Stomach (tissue), 4 donors: Measurements from ENCODE around the gene TMEM219.

Source experiments
- CTCF ChIP-seq, 7 experiments: fragments of 450-650 bp in 4 of 7; fragments of 200-600 bp in 3 of 7; sonication (generic) in 3 of 7; IDR thresholded peaks; one replicate each; pipeline ENCODE4 v1.5.1; 2016 to 2019; ENCODE audit warnings: antibody characterized with exemption in 7 of 7, control low read depth in 2 of 7, mild to moderate bottlenecking in 1 of 7
- EP300 ChIP-seq: sonication (generic); formaldehyde crosslinking; IDR thresholded peaks from one replicate; pipeline ENCODE4 v1.6.1; 2017; ENCODE audit warnings: antibody characterized with exemption
- POLR2A ChIP-seq, 4 donors: fragments of 450-650 bp; IDR thresholded peaks; one replicate each; pipeline ENCODE4 v1.6.1; 2016; ENCODE audit warnings: antibody characterized with exemption in 4 of 4, control low read depth in 2 of 4, mild to moderate bottlenecking in 1 of 4, moderate library complexity in 1 of 4
- POLR2AphosphoS5 ChIP-seq, 3 donors: sonication (generic); formaldehyde crosslinking; IDR thresholded peaks; one replicate each; pipeline ENCODE4 v1.6.1; 2016; ENCODE audit warnings: antibody characterized with exemption in 3 of 3

- TF ChIP-seq CTCF (IDR thresholded peaks at IDR 0.05), result no peak
- no peak for TF ChIP-seq POLR2AphosphoS5 (IDR thresholded peaks at IDR 0.05)
- no peak for TF ChIP-seq POLR2A (IDR thresholded peaks at IDR 0.05)
- TF ChIP-seq EP300, result no peak
Observed at GRCh38 chr16:29999605-30000004, 37.7 kb downstream of the TMEM219 start.
